ENCODE measurements around the gene PDIA4. TPM values are rescaled to one million over a fixed set of nuclear protein-coding genes. Genes with fewer than 3 reads are reported as not detected.

PDIA4 gene
- total RNA-seq, 1 donor from 2014 or later = 142 TPM

DNA sequence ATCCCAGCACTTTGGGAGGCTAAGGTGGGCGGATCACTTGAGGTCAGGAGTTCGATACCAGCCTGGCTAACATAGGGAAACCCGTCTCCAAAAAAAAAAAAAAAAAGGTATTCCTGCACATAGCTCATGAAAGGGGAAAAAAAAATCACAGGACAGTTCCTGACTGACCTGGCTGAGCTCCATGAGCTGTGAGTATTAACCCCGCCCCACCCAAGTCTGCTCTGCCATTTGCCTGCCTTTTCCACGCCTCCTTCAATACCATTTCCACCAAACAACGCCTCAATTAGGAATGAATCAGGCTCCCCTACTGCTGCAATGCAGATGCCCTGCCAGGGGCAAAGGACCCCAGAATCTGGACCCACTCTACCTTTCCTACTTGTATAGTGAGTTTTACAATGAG lies 55.0 kb downstream of the PDIA4 start:
- Mint-ChIP-seq H3K4me3 (no peak overlapping the region), H3K27ac (no peak overlapping the region), H3K9me3 (peaks cover 3% of the 10 kb centered on the region), H3K36me3 (no peaks in the 10 kb centered on the region), H3K27me3 (ENCODE audit: insufficient read depth, low read depth) (peaks cover 9% of the 10 kb centered on the region), H3K4me1 (peaks cover 8% of the 10 kb centered on the region)
- no peak overlapping the region for H3K9ac ChIP-seq
- H2AFZ ChIP-seq (replicated peaks) = no peak overlapping the region
- peaks cover 12% of the 10 kb centered on the region for H3F3A ChIP-seq (ENCODE audit: low read depth)
- no peaks in the 10 kb centered on the region for H3K36me3 ChIP-seq
- no peak overlapping the region for H3K4me3 ChIP-seq
- no peaks in the 10 kb centered on the region for H3K4me1 ChIP-seq
- H3K27me3 ChIP-seq = no peaks in the 10 kb centered on the region
- H3K9me3 ChIP-seq (ENCODE audit: low read depth) = no peaks in the 10 kb centered on the region
- H3K4me2 ChIP-seq = no peak overlapping the region
- no peak for DNase-seq (ENCODE audit: low spot score)
- H3K79me2 ChIP-seq (ENCODE audit: low read depth) = no peaks in the 10 kb centered on the region
- no peak overlapping the region for H3K27ac ChIP-seq
- no peaks in the 10 kb centered on the region for H4K20me1 ChIP-seq (ENCODE audit: low read depth)
- TF ChIP-seq EZH2 (IDR thresholded peaks at IDR 0.05) (no peak), EZH2phosphoT487 (IDR thresholded peaks at IDR 0.05) (no peak)
- TF ChIP-seq, protein P1, sequence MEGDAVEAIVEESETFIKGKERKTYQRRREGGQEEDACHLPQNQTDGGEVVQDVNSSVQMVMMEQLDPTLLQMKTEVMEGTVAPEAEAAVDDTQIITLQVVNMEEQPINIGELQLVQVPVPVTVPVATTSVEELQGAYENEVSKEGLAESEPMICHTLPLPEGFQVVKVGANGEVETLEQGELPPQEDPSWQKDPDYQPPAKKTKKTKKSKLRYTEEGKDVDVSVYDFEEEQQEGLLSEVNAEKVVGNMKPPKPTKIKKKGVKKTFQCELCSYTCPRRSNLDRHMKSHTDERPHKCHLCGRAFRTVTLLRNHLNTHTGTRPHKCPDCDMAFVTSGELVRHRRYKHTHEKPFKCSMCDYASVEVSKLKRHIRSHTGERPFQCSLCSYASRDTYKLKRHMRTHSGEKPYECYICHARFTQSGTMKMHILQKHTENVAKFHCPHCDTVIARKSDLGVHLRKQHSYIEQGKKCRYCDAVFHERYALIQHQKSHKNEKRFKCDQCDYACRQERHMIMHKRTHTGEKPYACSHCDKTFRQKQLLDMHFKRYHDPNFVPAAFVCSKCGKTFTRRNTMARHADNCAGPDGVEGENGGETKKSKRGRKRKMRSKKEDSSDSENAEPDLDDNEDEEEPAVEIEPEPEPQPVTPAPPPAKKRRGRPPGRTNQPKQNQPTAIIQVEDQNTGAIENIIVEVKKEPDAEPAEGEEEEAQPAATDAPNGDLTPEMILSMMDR (IDR thresholded peaks at IDR 0.05) = no peak

- Histone ChIP-seq H3K79me2 (ENCODE audit: low read depth) (no peaks in the 10 kb centered on the region), H3K4me1 (no peaks in the 10 kb centered on the region), H2AFZ (replicated peaks) (no peak overlapping the region), H3K27ac (no peak overlapping the region), H3F3A (ENCODE audit: low read depth) (peaks cover 12% of the 10 kb centered on the region), H3K4me2 (no peak overlapping the region), H4K20me1 (ENCODE audit: low read depth) (no peaks in the 10 kb centered on the region), H3K9ac (no peak overlapping the region), H3K4me3 (no peak overlapping the region), H3K9me3 (ENCODE audit: low read depth) (no peaks in the 10 kb centered on the region), H3K27me3 (no peaks in the 10 kb centered on the region), H3K36me3 (no peaks in the 10 kb centered on the region)
- peaks cover 9% of the 10 kb centered on the region for H3K27me3 Mint-ChIP-seq (ENCODE audit: insufficient read depth, low read depth)
- H3K9me3 Mint-ChIP-seq = peaks cover 3% of the 10 kb centered on the region
- TF ChIP-seq, protein P1 (IDR thresholded peaks at IDR 0.05) = no peak
- TF ChIP-seq EZH2 (IDR thresholded peaks at IDR 0.05) = no peak
- TF ChIP-seq EZH2phosphoT487 (IDR thresholded peaks at IDR 0.05) = no peak
- no peak for DNase-seq (ENCODE audit: low spot score)
- no peak overlapping the region for H3K27ac Mint-ChIP-seq
- H3K4me3 Mint-ChIP-seq = no peak overlapping the region
- no peaks in the 10 kb centered on the region for H3K36me3 Mint-ChIP-seq
- peaks cover 5% of the 10 kb centered on the region for H3K4me1 Mint-ChIP-seq
These were observed 55.9 kb downstream of the PDIA4 start for GRCh38 chr7:148972375-148972774.

DNA sequence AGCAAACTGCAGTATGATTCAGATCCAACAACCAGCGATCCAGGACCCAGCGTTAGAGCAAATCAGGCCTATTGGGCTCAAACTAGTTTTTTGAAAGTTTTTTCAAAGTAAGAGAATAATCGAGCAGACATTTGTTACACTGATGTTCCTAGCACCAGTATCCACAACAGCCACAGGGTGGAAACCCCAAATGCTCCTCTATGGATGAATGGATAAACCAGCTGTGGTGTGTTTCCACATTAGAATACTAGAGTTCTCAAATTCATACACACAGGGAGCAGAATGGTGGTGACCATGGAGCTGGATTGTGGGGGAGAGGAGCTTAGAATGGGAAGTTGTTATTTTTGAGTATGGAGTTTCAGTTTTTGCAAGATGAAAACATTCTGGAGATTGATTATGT lies 60.7 kb downstream of the PDIA4 start:
- Histone ChIP-seq H3K4me3 (no peak overlapping the region), H3K4me1 (peaks cover 9% of the 10 kb centered on the region), H3K27ac (no peak overlapping the region), H3F3A (ENCODE audit: low read depth) (peaks cover 13% of the 10 kb centered on the region), H4K20me1 (ENCODE audit: low read depth) (no peaks in the 10 kb centered on the region), H3K27me3 (no peaks in the 10 kb centered on the region), H3K79me2 (ENCODE audit: low read depth) (no peaks in the 10 kb centered on the region), H3K9me3 (ENCODE audit: low read depth) (no peaks in the 10 kb centered on the region), H3K9ac (no peak overlapping the region), H2AFZ (replicated peaks) (no peak overlapping the region), H3K4me2 (no peak overlapping the region), H3K36me3 (no peaks in the 10 kb centered on the region)
- Mint-ChIP-seq H3K4me1 (peaks cover 14% of the 10 kb centered on the region), H3K36me3 (no peaks in the 10 kb centered on the region), H3K4me3 (no peak overlapping the region), H3K27me3 (ENCODE audit: insufficient read depth, low read depth) (peaks cover 14% of the 10 kb centered on the region), H3K9me3 (peaks cover 3% of the 10 kb centered on the region), H3K27ac (no peak overlapping the region)
- TF ChIP-seq, protein P1 (IDR thresholded peaks at IDR 0.05) = no peak
- no peak for TF ChIP-seq EZH2phosphoT487 (IDR thresholded peaks at IDR 0.05)
- TF ChIP-seq EZH2 (IDR thresholded peaks at IDR 0.05) = no peak
- no peak for DNase-seq (ENCODE audit: low spot score)

Measured in neural progenitor cell (in vitro differentiated cells).